HEK293 (cell line): ENCODE results near the gene TMEM106C.

Source experiments
- CTCF ChIP-seq: fragments of 450-650 bp; formaldehyde crosslinking; IDR thresholded peaks from 2 replicates; pipeline ENCODE4 v1.5.1; 2016; ENCODE audit warnings: missing biosample characterization, missing genetic modification characterization
- GLI4 ChIP-seq: fragments of 450-650 bp; formaldehyde crosslinking; IDR thresholded peaks from 2 replicates; pipeline ENCODE4 v1.5.1; 2016; ENCODE audit warnings: missing biosample characterization, missing genetic modification characterization
- INSM2 ChIP-seq: fragments of 450-650 bp; formaldehyde crosslinking; IDR thresholded peaks from 2 replicates; pipeline ENCODE4 v1.5.1; 2016; ENCODE audit warnings: missing biosample characterization, missing genetic modification characterization
- SCRT1 ChIP-seq: fragments of 450-650 bp; formaldehyde crosslinking; IDR thresholded peaks from 2 replicates; pipeline ENCODE4 v1.5.1; 2016; ENCODE audit warnings: missing biosample characterization, missing genetic modification characterization, borderline replicate concordance
- SP2 ChIP-seq: fragments of 450-650 bp; formaldehyde crosslinking; IDR thresholded peaks from 2 replicates; pipeline ENCODE4 v1.5.1; 2016; ENCODE audit warnings: missing biosample characterization, missing genetic modification characterization
- ZBTB49 ChIP-seq: fragments of 450-650 bp; formaldehyde crosslinking; IDR thresholded peaks from 2 replicates; pipeline ENCODE4 v1.5.1; 2016; ENCODE audit warnings: missing biosample characterization, missing genetic modification characterization, low read depth
- ZFHX2 ChIP-seq: fragments of 450-650 bp; formaldehyde crosslinking; conservative IDR thresholded peaks from 2 replicates; pipeline ENCODE4 v1.5.1; 2016; ENCODE audit warnings: missing biosample characterization, missing genetic modification characterization
- ZFP69B ChIP-seq: fragments of 450-650 bp; formaldehyde crosslinking; IDR thresholded peaks from 2 replicates; pipeline ENCODE4 v1.5.1; 2016; ENCODE audit warnings: missing biosample characterization, missing genetic modification characterization
- ZNF121 ChIP-seq: fragments of 450-650 bp; formaldehyde crosslinking; IDR thresholded peaks from 2 replicates; pipeline ENCODE4 v1.5.1; 2016; ENCODE audit warnings: missing biosample characterization, missing genetic modification characterization
- ZNF138 ChIP-seq: fragments of 450-650 bp; formaldehyde crosslinking; IDR thresholded peaks from 2 replicates; pipeline ENCODE4 v1.5.1; 2016; ENCODE audit warnings: missing biosample characterization, missing genetic modification characterization, borderline replicate concordance
- ZNF140 ChIP-seq: fragments of 450-650 bp; formaldehyde crosslinking; IDR thresholded peaks from 2 replicates; pipeline ENCODE4 v1.5.1; 2016; ENCODE audit warnings: missing biosample characterization, missing genetic modification characterization
- ZNF155 ChIP-seq: fragments of 450-650 bp; formaldehyde crosslinking; IDR thresholded peaks from 2 replicates; pipeline ENCODE4 v1.5.1; 2016; ENCODE audit warnings: missing biosample characterization, missing genetic modification characterization
- ZNF223 ChIP-seq: fragments of 450-650 bp; formaldehyde crosslinking; IDR thresholded peaks from 2 replicates; pipeline ENCODE4 v1.5.1; 2016; ENCODE audit warnings: missing biosample characterization, missing genetic modification characterization
- ZNF37A ChIP-seq: fragments of 450-650 bp; IDR thresholded peaks from 2 replicates; pipeline ENCODE4 v1.5.1; 2018; ENCODE audit warnings: missing biosample characterization, missing genetic modification characterization
- ZNF513 ChIP-seq: fragments of 450-650 bp; IDR thresholded peaks from 2 replicates; pipeline ENCODE4 v1.5.1; 2018; ENCODE audit warnings: missing biosample characterization, missing genetic modification characterization
- ZNF521 ChIP-seq: fragments of 450-650 bp; formaldehyde crosslinking; IDR thresholded peaks from 2 replicates; pipeline ENCODE4 v1.5.1; 2017; ENCODE audit warnings: missing biosample characterization, mild to moderate bottlenecking, missing genetic modification characterization
- ZNF561 ChIP-seq: fragments of 450-650 bp; IDR thresholded peaks from 2 replicates; pipeline ENCODE4 v1.5.1; 2018; ENCODE audit warnings: missing biosample characterization, missing genetic modification characterization, borderline replicate concordance
- ZNF600 ChIP-seq: fragments of 450-650 bp; formaldehyde crosslinking; IDR thresholded peaks from 2 replicates; pipeline ENCODE4 v1.5.1; 2016; ENCODE audit warnings: missing biosample characterization, missing genetic modification characterization
- ZNF621 ChIP-seq: fragments of 450-650 bp; formaldehyde crosslinking; IDR thresholded peaks from 2 replicates; pipeline ENCODE4 v1.5.1; 2017; ENCODE audit warnings: missing biosample characterization, missing genetic modification characterization
- ZNF677 ChIP-seq: fragments of 450-650 bp; IDR thresholded peaks from 2 replicates; pipeline ENCODE4 v1.5.0; 2018; ENCODE audit warnings: missing biosample characterization, mild to moderate bottlenecking, missing genetic modification characterization, moderate library complexity
- ZNF76 ChIP-seq: fragments of 450-650 bp; formaldehyde crosslinking; IDR thresholded peaks from 2 replicates; pipeline ENCODE4; 2016; ENCODE audit warnings: low read depth, missing biosample characterization, missing genetic modification characterization, borderline replicate concordance
- ZNF791 ChIP-seq: fragments of 450-650 bp; formaldehyde crosslinking; IDR thresholded peaks from 2 replicates; pipeline ENCODE4 v1.5.1; 2016; ENCODE audit warnings: missing biosample characterization, missing genetic modification characterization
- ZSCAN16 ChIP-seq: fragments of 450-650 bp; formaldehyde crosslinking; IDR thresholded peaks from 2 replicates; pipeline ENCODE4 v1.5.1; 2016; ENCODE audit warnings: missing biosample characterization, missing genetic modification characterization
- TF ChIP-seq, protein P1 (sequence below): fragments of 450-650 bp; formaldehyde crosslinking; IDR thresholded peaks from 2 replicates; pipeline ENCODE4 v1.5.1; 2017; ENCODE audit warnings: missing biosample characterization, missing genetic modification characterization
- TF ChIP-seq, protein P2 (sequence below): fragments of 450-650 bp; formaldehyde crosslinking; IDR thresholded peaks from 2 replicates; pipeline ENCODE4 v1.5.1; 2017; ENCODE audit warnings: missing biosample characterization, missing genetic modification characterization
- TF ChIP-seq, protein P3 (sequence below): fragments of 450-650 bp; formaldehyde crosslinking; IDR thresholded peaks from 2 replicates; pipeline ENCODE4 v1.5.1; 2016; ENCODE audit warnings: missing biosample characterization, missing genetic modification characterization

The TMEM106C gene

DNA sequence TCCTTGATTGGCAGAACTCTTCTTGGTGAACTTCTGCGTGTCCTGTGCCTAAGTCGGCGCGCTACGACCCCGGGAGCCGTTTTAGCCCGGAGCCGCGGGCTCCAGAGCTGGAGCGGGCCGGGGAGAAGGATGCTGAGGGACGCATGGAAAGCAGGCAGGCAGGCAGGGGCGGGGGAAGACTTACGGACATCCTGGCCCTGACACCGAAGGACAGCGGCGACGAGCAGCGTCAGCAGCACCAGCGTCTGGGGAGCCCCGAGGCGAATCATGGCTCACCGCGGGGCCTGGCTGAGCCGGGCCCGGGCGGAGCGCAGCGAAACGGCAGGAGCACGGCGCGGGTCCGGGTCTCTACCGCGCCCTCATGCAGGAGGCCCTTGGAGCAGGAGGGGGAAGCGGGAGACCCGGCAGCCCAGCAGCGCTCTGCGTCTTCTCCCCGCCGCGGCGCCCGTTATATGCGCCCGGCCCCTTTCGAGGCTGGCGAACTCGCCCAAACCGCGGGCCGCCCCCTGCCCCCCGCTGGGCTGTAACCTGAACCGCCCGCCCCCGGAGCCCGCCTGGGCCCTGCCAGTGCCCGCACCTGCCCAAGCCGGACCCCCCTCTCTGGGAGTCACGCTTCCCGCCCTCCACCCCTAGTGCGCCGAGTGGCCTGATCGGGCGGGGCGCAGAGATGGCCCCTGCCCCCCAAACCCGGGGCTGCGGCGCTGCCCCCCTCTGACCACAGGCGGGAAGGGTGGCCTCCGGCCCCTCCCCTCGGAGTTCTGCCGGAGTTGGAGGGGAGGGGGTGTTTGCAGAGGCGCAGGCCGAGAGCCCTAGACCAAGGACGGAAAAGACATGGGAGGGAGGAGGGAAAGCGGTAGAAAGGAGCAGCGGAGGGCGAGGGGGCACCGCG lies 40.9 kb downstream of the TMEM106C start, which contains the start of gene COL2A1 (continued):
- TF ChIP-seq, protein P1, sequence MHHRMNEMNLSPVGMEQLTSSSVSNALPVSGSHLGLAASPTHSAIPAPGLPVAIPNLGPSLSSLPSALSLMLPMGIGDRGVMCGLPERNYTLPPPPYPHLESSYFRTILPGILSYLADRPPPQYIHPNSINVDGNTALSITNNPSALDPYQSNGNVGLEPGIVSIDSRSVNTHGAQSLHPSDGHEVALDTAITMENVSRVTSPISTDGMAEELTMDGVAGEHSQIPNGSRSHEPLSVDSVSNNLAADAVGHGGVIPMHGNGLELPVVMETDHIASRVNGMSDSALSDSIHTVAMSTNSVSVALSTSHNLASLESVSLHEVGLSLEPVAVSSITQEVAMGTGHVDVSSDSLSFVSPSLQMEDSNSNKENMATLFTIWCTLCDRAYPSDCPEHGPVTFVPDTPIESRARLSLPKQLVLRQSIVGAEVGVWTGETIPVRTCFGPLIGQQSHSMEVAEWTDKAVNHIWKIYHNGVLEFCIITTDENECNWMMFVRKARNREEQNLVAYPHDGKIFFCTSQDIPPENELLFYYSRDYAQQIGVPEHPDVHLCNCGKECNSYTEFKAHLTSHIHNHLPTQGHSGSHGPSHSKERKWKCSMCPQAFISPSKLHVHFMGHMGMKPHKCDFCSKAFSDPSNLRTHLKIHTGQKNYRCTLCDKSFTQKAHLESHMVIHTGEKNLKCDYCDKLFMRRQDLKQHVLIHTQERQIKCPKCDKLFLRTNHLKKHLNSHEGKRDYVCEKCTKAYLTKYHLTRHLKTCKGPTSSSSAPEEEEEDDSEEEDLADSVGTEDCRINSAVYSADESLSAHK (tag by site-specific recombination): no peak
- no peak for TF ChIP-seq ZNF621 (tag by site-specific recombination)
- no peak for TF ChIP-seq ZNF561 (tag by site-specific recombination)
- TF ChIP-seq, protein P2, sequence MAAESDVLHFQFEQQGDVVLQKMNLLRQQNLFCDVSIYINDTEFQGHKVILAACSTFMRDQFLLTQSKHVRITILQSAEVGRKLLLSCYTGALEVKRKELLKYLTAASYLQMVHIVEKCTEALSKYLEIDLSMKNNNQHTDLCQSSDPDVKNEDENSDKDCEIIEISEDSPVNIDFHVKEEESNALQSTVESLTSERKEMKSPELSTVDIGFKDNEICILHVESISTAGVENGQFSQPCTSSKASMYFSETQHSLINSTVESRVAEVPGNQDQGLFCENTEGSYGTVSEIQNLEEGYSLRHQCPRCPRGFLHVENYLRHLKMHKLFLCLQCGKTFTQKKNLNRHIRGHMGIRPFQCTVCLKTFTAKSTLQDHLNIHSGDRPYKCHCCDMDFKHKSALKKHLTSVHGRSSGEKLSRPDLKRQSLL (tag by site-specific recombination): peak; percentile 71; the same call in 1 of the 2 replicates
- no peak for TF ChIP-seq ZNF37A (tag by site-specific recombination)
- no peak for TF ChIP-seq INSM2 (tag by site-specific recombination)
- no peak for TF ChIP-seq ZNF76 (tag by site-specific recombination)
- no peak for TF ChIP-seq ZNF513
- TF ChIP-seq CTCF (tag by site-specific recombination): no peak
- TF ChIP-seq ZNF521 (tag by site-specific recombination): no peak
- no peak for TF ChIP-seq ZBTB49 (tag by site-specific recombination)
- no peak for TF ChIP-seq ZNF677 (tag by site-specific recombination)
- TF ChIP-seq ZNF223 (tag by site-specific recombination): 0 out of 2 replicates have a peak, but pooled peaks have one; percentile 60
- TF ChIP-seq SP2 (tag by site-specific recombination): peak; percentile 65
- TF ChIP-seq GLI4 (tag by site-specific recombination): no peak
- TF ChIP-seq ZNF138 (tag by site-specific recombination): no peak
- TF ChIP-seq ZFP69B (tag by site-specific recombination): no peak
- no peak for TF ChIP-seq ZNF121
- TF ChIP-seq ZNF140: no peak
- TF ChIP-seq ZNF600 (tag by site-specific recombination): no peak
- no peak for TF ChIP-seq ZNF155
- peak; percentile 71 for TF ChIP-seq ZFHX2 (tag by site-specific recombination)
- no peak for TF ChIP-seq ZNF791
- TF ChIP-seq, protein P3, sequence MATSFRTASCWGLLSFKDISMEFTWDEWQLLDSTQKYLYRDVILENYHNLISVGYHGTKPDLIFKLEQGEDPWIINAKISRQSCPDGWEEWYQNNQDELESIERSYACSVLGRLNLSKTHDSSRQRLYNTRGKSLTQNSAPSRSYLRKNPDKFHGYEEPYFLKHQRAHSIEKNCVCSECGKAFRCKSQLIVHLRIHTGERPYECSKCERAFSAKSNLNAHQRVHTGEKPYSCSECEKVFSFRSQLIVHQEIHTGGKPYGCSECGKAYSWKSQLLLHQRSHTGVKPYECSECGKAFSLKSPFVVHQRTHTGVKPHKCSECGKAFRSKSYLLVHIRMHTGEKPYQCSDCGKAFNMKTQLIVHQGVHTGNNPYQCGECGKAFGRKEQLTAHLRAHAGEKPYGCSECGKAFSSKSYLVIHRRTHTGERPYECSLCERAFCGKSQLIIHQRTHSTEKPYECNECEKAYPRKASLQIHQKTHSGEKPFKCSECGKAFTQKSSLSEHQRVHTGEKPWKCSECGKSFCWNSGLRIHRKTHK (tag by site-specific recombination): no peak
- no peak for TF ChIP-seq ZSCAN16
- TF ChIP-seq SCRT1 (tag by site-specific recombination): no peak
